IMR-90 (cell line): ENCODE data around the gene TVP23B. TPM values are rescaled to one million over a fixed set of nuclear protein-coding genes. Genes with fewer than 3 reads are reported as not detected.

Experiments used
- ATAC-seq: fragments of 200-7000 bp; cut with Tn5 transposase; 2 replicates; pipeline ENCODE4 v1.9.1; 2020; ENCODE audit warnings: low read depth, mild to moderate bottlenecking, moderate library complexity
- BruUV-seq: library from RNA; stranded (reverse); fragments of 400-500 nt; replicated peaks from 2 replicates; lab custom pipeline; 2021; lab: Mats Ljungman, UMichigan
- CTCF ChIA-PET: fragments of 300-600 bp; formaldehyde crosslinking; extraction: SDS; loops from one replicate; lab custom pipeline; 2021; ENCODE audit warnings: antibody characterized with exemption; lab: Yijun Ruan, JAX
- POLR2A ChIA-PET: fragments of 300-600 bp; sonication (Branson Sonifier 250); formaldehyde crosslinking; loops from one replicate; lab custom pipeline; 2022; ENCODE audit warnings: antibody characterized with exemption; ENCODE audit not compliant: unreplicated experiment; lab: Charles Lee
- DNase-seq: peaks from one replicate; pipeline ENCODE4 v3.0.0; 2013
- H2AFZ ChIP-seq: replicated peaks from 2 replicates; pipeline ENCODE3; 2013; ENCODE audit warnings: low read length, mild to moderate bottlenecking; ENCODE audit not compliant: poor library complexity
- H2AK5ac ChIP-seq: 2 replicates; pipeline ENCODE4 v1.6.1; 2013; ENCODE audit warnings: low read depth, low read length, inconsistent platforms
- H2AK9ac ChIP-seq: replicated peaks from 2 replicates; pipeline ENCODE3; 2013; ENCODE audit warnings: mild to moderate bottlenecking, low read depth, low read length, moderate library complexity; ENCODE audit not compliant: poor library complexity
- H2BK120ac ChIP-seq: 2 replicates; pipeline ENCODE4 v1.6.1; 2013; ENCODE audit warnings: low read depth, low read length, inconsistent platforms
- H2BK15ac ChIP-seq: 3 replicates; pipeline ENCODE4 v1.6.1; 2013; ENCODE audit warnings: low read depth, low read length, inconsistent platforms
- H2BK20ac ChIP-seq: 2 replicates; pipeline ENCODE4 v1.6.1; 2013; ENCODE audit warnings: low read depth, mild to moderate bottlenecking, inconsistent platforms, low read length, moderate library complexity
- H2BK5ac ChIP-seq: 2 replicates; pipeline ENCODE4 v1.6.1; 2013; ENCODE audit warnings: mild to moderate bottlenecking, low read depth, low read length, inconsistent platforms; ENCODE audit not compliant: poor library complexity, severe bottlenecking
- H3K14ac ChIP-seq: replicated peaks from 2 replicates; pipeline ENCODE4 v1.6.1; 2013; ENCODE audit warnings: low read depth, low read length, inconsistent platforms
- H3K18ac ChIP-seq: 2 replicates; pipeline ENCODE4 v1.6.1; 2013; ENCODE audit warnings: low read depth, low read length, control low read depth
- H3K23ac ChIP-seq: 2 replicates; pipeline ENCODE4 v1.6.1; 2013; ENCODE audit warnings: low read depth, low read length, inconsistent platforms
- H3K27ac ChIP-seq: 2 replicates; pipeline ENCODE4 v1.5.1; 2013; ENCODE audit warnings: mild to moderate bottlenecking, control low read depth, low read length; ENCODE audit not compliant: insufficient read depth
- H3K27me3 ChIP-seq: 2 replicates; pipeline ENCODE4 v1.6.1; 2013; ENCODE audit warnings: low read length; ENCODE audit not compliant: control insufficient read depth, insufficient read depth
- H3K36me3 ChIP-seq: 2 replicates; pipeline ENCODE4 v1.6.1; 2013; ENCODE audit warnings: low read length, mixed read lengths; ENCODE audit not compliant: control insufficient read depth, insufficient read depth
- H3K4ac ChIP-seq: 2 replicates; pipeline ENCODE4 v1.6.1; 2013; ENCODE audit warnings: low read depth, low read length, inconsistent platforms
- H3K4me1 ChIP-seq: 2 replicates; pipeline ENCODE4 v1.6.1; 2013; ENCODE audit warnings: low read length, mixed read lengths; ENCODE audit not compliant: control insufficient read depth, insufficient read depth
- H3K4me2 ChIP-seq: 2 replicates; pipeline ENCODE4 v1.6.1; 2013; ENCODE audit warnings: low read depth, mild to moderate bottlenecking, control low read depth, low read length, moderate library complexity
- H3K4me3 ChIP-seq: 2 replicates; pipeline ENCODE4 v1.5.1; 2013; ENCODE audit warnings: low read depth, mild to moderate bottlenecking, control low read depth, low read length, moderate library complexity; ENCODE audit not compliant: insufficient read depth
- H3K56ac ChIP-seq: 2 replicates; pipeline ENCODE4 v1.6.1; 2013; ENCODE audit warnings: low read length, inconsistent platforms; ENCODE audit not compliant: insufficient read depth; ENCODE audit errors: extremely low read depth
- H3K79me1 ChIP-seq, 2 experiments: 2 replicates each; pipeline ENCODE4 v1.6.1; 2013; ENCODE audit warnings: low read length in 2 of 2, inconsistent platforms in 1 of 2, low read depth in 1 of 2
- H3K9ac ChIP-seq: 2 replicates; pipeline ENCODE4 v1.6.1; 2013; ENCODE audit warnings: low read depth, low read length, control low read depth
- H3K9me1 ChIP-seq: 2 replicates; pipeline ENCODE4 v1.6.1; 2013; ENCODE audit warnings: low read length, inconsistent platforms; ENCODE audit not compliant: insufficient read depth
- H3K9me3 ChIP-seq: 2 replicates; pipeline ENCODE4 v1.6.1; 2013; ENCODE audit warnings: low read length; ENCODE audit not compliant: control insufficient read depth, insufficient read depth
- H4K20me1 ChIP-seq: 2 replicates; pipeline ENCODE4 v1.6.1; 2013; ENCODE audit warnings: low read length, inconsistent platforms; ENCODE audit not compliant: insufficient read depth
- H4K5ac ChIP-seq: 2 replicates; pipeline ENCODE4 v1.6.1; 2013; ENCODE audit warnings: mild to moderate bottlenecking, low read depth, low read length, control low read depth
- H4K8ac ChIP-seq, 2 experiments: 2 replicates each; pipeline ENCODE4 v1.6.1; 2013; ENCODE audit warnings: low read depth in 2 of 2, low read length in 2 of 2, control low read depth in 1 of 2, inconsistent platforms in 1 of 2
- H4K91ac ChIP-seq: 2 replicates; pipeline ENCODE4 v1.6.1; 2013; ENCODE audit warnings: low read depth, low read length, inconsistent platforms; ENCODE audit not compliant: insufficient read depth
- BHLHE40 ChIP-seq: fragments of 150-350 bp; IDR thresholded peaks from 2 replicates; pipeline ENCODE4 v1.6.1; 2016; ENCODE audit warnings: mild to moderate bottlenecking, low read depth, low read length
- CEBPB ChIP-seq: IDR thresholded peaks from 2 replicates; pipeline ENCODE4 v1.6.1; 2012; ENCODE audit warnings: low read depth, low read length, improper control_type of control experiment
- CHD1 ChIP-seq: IDR thresholded peaks from 2 replicates; pipeline ENCODE4 v1.6.1; 2012; ENCODE audit warnings: low read depth, low read length, improper control_type of control experiment
- CTCF ChIP-seq: conservative IDR thresholded peaks from 2 replicates; pipeline ENCODE4 v1.5.1; 2012; ENCODE audit warnings: mild to moderate bottlenecking, low read depth, low read length, improper control_type of control experiment
- ELK1 ChIP-seq: fragments of 150-350 bp; IDR thresholded peaks from 2 replicates; pipeline ENCODE4 v1.6.1; 2016; ENCODE audit warnings: low read depth, mild to moderate bottlenecking, low read length, moderate library complexity, borderline replicate concordance
- FOS ChIP-seq: fragments of 150-350 bp; IDR thresholded peaks from 2 replicates; pipeline ENCODE4 v1.6.1; 2016; ENCODE audit warnings: low read depth, low read length
- MAFK ChIP-seq: IDR thresholded peaks from 2 replicates; pipeline ENCODE4 v1.6.1; 2012; ENCODE audit warnings: low read depth, low read length, improper control_type of control experiment
- NFE2L2 ChIP-seq: fragments of 150-350 bp; IDR thresholded peaks from 2 replicates; pipeline ENCODE4 v1.6.1; 2016; ENCODE audit warnings: low read depth, mild to moderate bottlenecking, low read length
- POLR2A ChIP-seq: IDR thresholded peaks from 2 replicates; pipeline ENCODE4 v1.6.1; 2012; ENCODE audit warnings: mild to moderate bottlenecking, low read depth, low read length
- RAD21 ChIP-seq: IDR thresholded peaks from 2 replicates; pipeline ENCODE4 v1.6.1; 2012; ENCODE audit warnings: low read length, improper control_type of control experiment
- RCOR1 ChIP-seq: IDR thresholded peaks from 2 replicates; pipeline ENCODE4 v1.6.1; 2012; ENCODE audit warnings: mild to moderate bottlenecking, low read length, improper control_type of control experiment; ENCODE audit not compliant: insufficient replicate concordance
- RFX5 ChIP-seq: IDR thresholded peaks from 2 replicates; pipeline ENCODE4 v1.8.0; 2012; ENCODE audit warnings: low read depth, mild to moderate bottlenecking, low read length, moderate library complexity
- SMC3 ChIP-seq: fragments of 150-350 bp; IDR thresholded peaks from 2 replicates; pipeline ENCODE4 v1.6.1; 2016; ENCODE audit warnings: low read depth, mild to moderate bottlenecking, antibody characterized with exemption, low read length, moderate library complexity
- USF2 ChIP-seq: fragments of 150-350 bp; IDR thresholded peaks from 2 replicates; pipeline ENCODE4 v1.6.1; 2017; ENCODE audit warnings: mild to moderate bottlenecking, antibody characterized with exemption, low read length, low read depth
- WGBS, 2 experiments: methylation state at CpG; one replicate each; pipeline versions ENCODE4 v1.1.5 to v1.1.7; 2013; ENCODE audit warnings: missing lambda C conversion rate in 2 of 2; ENCODE audit not compliant: insufficient read length in 1 of 2; ENCODE audit errors: extremely low coverage in 2 of 2; 5-methylcytosine and 5-hydroxymethylcytosine counted together
- dilution Hi-C: fragments of 300-500 bp; cut with HindIII; formaldehyde crosslinking; loops from one replicate; pipeline ENCODE4 v1.14.3; 2018; ENCODE audit warnings: low sequenced_read_pairs; ENCODE audit not compliant: unreplicated experiment
- in situ Hi-C: fragments of 300-500 bp; cut with MboI; formaldehyde crosslinking; loops from 3 replicates; pipeline ENCODE4 v1.14.3; 2019; ENCODE audit warnings: low sequenced_read_pairs, inconsistent platforms, mixed read lengths
- intact Hi-C: fragments of 100-400 bp; cut with micrococcal nuclease; formaldehyde crosslinking; loops from 2 replicates; pipeline ENCODE4 v1.10.0; 2022
- polyA plus RNA-seq, 3 experiments: library from polyadenylated mRNA; depleted of rRNA; stranded (reverse); fragments of >200 nt; gene quantifications; 2 replicates each; pipeline ENCODE4 v1.2.3, GENCODE V29; 2012; ENCODE audit warnings: low replicate concordance in 1 of 3
- total RNA-seq: library from RNA; depleted of rRNA; stranded (reverse); fragments of >200 nt; gene quantifications from 2 replicates; pipeline ENCODE4 v1.2.3, GENCODE V29; 2012

TVP23B gene
- total and polyA plus RNA-seq, 2 of the 4 experiments (the other 2 are of a cell fraction), result 30.9 to 35.7 TPM

- no peak overlapping the region for H4K91ac ChIP-seq
- H3K23ac ChIP-seq, result no peak overlapping the region
- H2BK20ac ChIP-seq, result no peak overlapping the region
- dilution Hi-C loops (no loop called here), intact Hi-C loops (no loop called here), in situ Hi-C loops (no loop called here)
- no peak overlapping the region for H3K4ac ChIP-seq
- DNase-seq (no peak), ATAC-seq (no peak)
- no peaks in the 10 kb centered on the region for H3K79me1 ChIP-seq
- H3K56ac ChIP-seq, result no peak overlapping the region
- no peak overlapping the region for H2BK15ac ChIP-seq
- no peaks in the 10 kb centered on the region for H4K20me1 ChIP-seq
- H3K4me3 ChIP-seq, result no peak overlapping the region
- no CpG with 5 or more reads among the region's 7 CpGs for WGBS, 2 experiments
- no peak overlapping the region for H3K27ac ChIP-seq
- no peak overlapping the region for H3K4me2 ChIP-seq
- no peak for TF ChIP-seq FOS
- TF ChIP-seq ELK1, result no peak
- no peak for TF ChIP-seq CHD1
- no peak for TF ChIP-seq CTCF
- no peak for TF ChIP-seq MAFK
- TF ChIP-seq CEBPB, result no peak
- TF ChIP-seq RCOR1, result no peak
- no peak for TF ChIP-seq POLR2A
- TF ChIP-seq RAD21, result no peak
- no peak for TF ChIP-seq USF2
- TF ChIP-seq SMC3, result no peak
- no peak for TF ChIP-seq BHLHE40
- TF ChIP-seq RFX5, result no peak
- TF ChIP-seq NFE2L2, result no peak
- ChIA-PET POLR2A (no interaction called here), CTCF (interaction anchor here (0.5 kb wide), 1 partner anchor 752 kb away, joined by 3 read pairs; no protein-coding TSS in a partner anchor)
- H3K9me1 ChIP-seq, result no peaks in the 10 kb centered on the region
- H2BK5ac ChIP-seq, result no peak overlapping the region
- no peaks in the 10 kb centered on the region for H3K9me3 ChIP-seq
- H3K18ac ChIP-seq, result no peak overlapping the region
- H4K8ac ChIP-seq, result no peak overlapping the region
- H3K4me1 ChIP-seq, result no peaks in the 10 kb centered on the region
- no peak overlapping the region for H2AFZ ChIP-seq
- no peak overlapping the region for H2AK5ac ChIP-seq
- no TSS peak for BruUV-seq
- no peak overlapping the region for H2AK9ac ChIP-seq
- no peak overlapping the region for H4K5ac ChIP-seq
- H3K9ac ChIP-seq, result no peak overlapping the region
- H3K27me3 ChIP-seq, result peaks cover 9% of the 10 kb centered on the region
- no peak overlapping the region for H3K14ac ChIP-seq
- no peaks in the 10 kb centered on the region for H3K36me3 ChIP-seq
- no peak overlapping the region for H2BK120ac ChIP-seq
Measured at GRCh38 chr17:18772471-18772870, 8.5 kb upstream of the TVP23B start.
